Subcutaneous adipose tissue (tissue), 4 donors: ENCODE results near the gene FTSJ3. TPM values are rescaled to one million over a fixed set of nuclear protein-coding genes. Genes with fewer than 3 reads are reported as not detected.

Experiments used
- total RNA-seq, 4 donors: library from RNA; depleted of rRNA; stranded (reverse); fragments of >200 nt; gene quantifications; one replicate each; pipeline ENCODE4 v1.1.0, GENCODE V29; 2016
- TF ChIP-seq, protein P1 (sequence below): fragments of 450-650 bp; IDR thresholded peaks from one replicate; pipeline ENCODE4 v1.5.1; 2016; ENCODE audit warnings: low read depth, mild to moderate bottlenecking, control low read depth, antibody characterized with exemption, moderate library complexity

The FTSJ3 gene
- total RNA-seq, 4 donors from 2014 or later = 33.1 to 45.6 (median 38.8) TPM

DNA sequence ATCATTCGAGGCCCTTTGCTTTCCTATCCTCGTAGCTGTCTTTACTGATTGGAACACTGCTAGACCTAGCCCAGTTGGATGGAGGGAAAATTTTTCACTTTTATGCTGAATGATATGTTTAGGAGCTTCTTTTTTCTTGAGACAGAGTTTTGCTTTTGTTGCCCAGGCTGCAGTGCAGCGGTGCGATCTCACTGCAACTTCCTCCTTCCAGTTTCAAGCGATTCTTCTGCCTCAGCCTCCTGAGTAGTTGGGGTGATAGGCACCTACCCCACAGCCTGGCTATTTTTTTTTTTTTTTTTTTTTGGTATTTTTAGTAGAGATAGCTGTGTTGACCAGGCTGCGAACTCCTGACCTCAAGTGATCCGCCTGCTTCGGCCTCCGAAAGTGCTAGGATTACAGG is 17.5 kb downstream of the FTSJ3 start:
- TF ChIP-seq, protein P1, sequence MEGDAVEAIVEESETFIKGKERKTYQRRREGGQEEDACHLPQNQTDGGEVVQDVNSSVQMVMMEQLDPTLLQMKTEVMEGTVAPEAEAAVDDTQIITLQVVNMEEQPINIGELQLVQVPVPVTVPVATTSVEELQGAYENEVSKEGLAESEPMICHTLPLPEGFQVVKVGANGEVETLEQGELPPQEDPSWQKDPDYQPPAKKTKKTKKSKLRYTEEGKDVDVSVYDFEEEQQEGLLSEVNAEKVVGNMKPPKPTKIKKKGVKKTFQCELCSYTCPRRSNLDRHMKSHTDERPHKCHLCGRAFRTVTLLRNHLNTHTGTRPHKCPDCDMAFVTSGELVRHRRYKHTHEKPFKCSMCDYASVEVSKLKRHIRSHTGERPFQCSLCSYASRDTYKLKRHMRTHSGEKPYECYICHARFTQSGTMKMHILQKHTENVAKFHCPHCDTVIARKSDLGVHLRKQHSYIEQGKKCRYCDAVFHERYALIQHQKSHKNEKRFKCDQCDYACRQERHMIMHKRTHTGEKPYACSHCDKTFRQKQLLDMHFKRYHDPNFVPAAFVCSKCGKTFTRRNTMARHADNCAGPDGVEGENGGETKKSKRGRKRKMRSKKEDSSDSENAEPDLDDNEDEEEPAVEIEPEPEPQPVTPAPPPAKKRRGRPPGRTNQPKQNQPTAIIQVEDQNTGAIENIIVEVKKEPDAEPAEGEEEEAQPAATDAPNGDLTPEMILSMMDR = no peak

DNA sequence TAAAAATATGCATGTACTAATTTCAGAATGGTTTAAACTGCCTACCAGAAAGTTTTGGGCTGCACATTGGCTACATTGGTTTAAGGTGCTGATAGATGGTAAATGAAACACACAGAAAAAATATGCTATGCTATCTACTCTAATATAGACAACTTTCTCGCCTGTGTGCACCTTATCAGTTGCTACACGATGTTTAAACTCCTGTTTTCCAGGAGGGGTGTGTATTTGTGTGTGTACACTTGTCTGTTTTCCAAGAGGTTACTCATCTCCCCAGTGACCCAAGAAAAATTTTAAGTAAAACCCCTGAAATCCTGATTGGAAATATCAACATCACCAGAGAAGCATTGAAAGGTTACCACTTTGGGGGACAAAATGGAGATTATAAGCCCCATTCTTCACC is 21.9 kb downstream of the FTSJ3 start:
- TF ChIP-seq, protein P1 = no peak

DNA sequence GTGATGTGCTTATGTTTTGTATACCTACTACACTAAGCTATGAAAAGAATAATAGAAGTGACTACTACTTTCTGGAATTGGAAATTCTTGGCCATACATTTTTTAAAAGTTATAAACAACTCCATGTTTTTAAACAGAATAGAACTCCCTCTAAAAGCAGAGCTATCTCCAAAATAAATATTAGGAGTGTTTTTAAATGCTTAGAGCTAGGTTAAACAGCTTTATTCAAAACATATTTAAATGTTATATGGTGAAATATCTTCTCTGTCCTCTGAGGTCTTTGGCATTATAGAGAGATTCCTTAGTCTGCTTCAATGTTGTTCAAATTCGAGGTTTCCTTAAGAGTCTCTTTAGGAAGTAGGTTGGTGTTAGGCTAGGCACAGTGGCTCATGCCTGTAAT is 23.1 kb downstream of the FTSJ3 start:
- TF ChIP-seq, protein P1 = no peak

DNA sequence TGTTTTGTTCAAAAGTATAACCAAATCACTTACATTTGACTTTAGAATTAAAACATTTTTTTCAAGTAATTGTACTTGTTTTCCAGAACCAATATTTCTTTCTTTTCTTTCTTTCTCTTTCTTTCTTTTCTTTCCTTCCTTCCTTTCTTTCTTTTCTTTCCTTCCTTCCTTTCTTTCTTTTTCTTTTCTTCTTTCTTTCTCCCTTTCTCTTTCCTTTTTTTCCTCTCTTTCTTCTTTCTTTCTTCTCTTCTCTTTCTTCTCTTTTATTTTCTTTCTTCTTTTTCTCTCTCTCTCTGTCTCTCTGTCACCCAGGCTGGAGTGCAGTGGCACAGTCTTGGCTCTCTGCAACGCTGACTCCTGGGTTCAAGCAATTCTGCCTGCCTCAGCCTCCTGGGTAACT is 26.7 kb downstream of the FTSJ3 start:
- TF ChIP-seq, protein P1 = no peak

DNA sequence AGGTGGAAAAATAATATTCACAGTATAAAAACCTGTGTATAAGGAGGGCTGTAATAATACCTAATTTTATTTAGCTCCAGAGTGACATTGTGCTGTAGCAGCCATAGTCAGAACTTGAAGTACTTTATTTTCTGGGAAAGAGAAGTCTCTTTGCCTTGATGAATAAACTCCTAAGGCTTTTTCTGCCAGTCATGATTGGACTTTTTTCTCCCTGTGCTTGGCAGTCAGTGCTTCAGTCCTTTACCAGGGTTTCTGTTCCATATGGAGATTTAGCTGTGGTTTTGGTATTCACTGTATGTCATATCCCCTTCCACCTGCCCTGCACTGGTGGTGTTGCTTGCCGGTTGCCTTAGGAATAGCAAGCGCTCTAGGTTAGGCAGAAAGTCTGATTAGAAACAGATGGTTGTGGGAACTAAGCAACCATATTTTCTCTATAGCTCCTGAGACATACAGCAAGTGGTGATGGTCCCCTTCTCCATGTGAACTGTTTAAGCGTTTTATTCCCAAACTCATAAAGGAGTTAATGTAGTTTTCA is 28.8 kb downstream of the FTSJ3 start:
- TF ChIP-seq, protein P1 = no peak

DNA sequence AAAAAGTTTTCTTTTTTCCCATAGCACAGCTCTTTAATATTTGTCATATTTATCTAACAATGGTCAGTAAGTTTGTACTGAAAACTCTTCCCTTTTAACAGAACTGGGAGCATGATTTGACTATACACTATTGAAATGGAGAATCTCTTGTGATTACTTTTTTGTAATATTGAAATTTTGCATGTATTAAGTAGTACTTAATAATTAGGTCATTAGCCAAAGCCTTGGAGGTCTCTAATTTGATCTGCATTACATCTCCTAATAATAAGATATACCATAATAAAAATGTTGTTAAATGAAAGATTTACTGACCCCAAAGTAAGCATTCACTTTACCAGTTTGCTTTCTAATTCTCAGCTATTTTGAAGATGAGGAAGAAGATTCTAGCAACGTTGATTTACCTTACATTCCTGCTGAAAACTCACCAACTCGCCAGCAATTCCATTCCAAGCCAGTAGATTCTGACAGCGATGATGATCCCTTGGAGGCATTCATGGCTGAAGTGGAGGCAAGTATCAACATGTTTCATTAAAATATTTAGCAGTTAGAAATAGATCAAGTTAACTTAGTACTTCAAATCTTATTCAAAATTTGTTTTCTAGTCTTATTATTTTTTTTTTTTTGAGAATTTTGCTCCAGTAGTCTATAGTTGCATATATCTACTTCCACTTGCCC is 35.3 kb downstream of the FTSJ3 start:
- TF ChIP-seq, protein P1 = no peak

DNA sequence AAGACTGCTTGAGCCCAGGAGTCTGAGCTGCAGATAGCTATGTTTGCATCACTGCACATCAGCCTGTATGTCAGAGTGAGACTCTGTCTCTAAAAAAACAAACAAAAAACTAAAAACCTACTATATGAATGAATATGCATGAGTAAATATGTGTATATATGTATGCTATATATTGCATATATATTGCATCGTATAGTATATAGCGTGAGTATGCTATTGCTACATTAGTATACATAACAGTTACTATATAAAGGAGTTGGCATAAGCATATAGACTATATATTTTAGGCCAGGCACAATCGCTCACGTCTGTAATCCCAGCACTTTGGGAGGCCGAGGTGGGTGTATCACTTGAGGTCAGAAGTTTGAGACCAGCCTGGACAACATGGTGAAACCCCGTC is 37.4 kb downstream of the FTSJ3 start:
- TF ChIP-seq, protein P1 = no peak
